Colon (tissue), 2 donors: ENCODE results near the gene AREL1.
A peak's percentile ranks its signal among the peaks of the same experiment; 100 is the strongest.

Experiments
- FAIRE-seq: peaks from 2 replicates; lab custom pipeline; 2012; peaks lifted over from hg19 to GRCh38; lab: Jason Lieb, UNC
- donor health status: control.
- donor health status: control.

Gene AREL1

DNA sequence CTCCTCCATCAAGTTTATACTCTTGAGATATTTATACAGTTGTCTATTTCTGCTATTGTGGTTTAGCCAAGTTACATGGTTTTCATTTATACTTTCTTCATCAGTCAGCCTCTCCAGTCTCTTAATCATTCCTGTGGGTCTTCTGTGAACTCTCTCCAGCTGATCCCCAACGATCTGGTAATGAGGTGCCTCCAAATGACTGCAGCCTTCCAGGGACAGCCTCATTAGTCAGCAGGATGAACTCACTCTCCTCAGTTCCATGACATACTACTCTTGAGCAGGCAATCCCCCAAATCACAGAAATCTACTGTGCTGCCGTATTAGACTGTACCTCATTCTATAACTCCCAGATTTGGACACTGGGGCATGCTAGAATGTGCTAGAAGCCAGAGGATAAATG lies 15.3 kb downstream of the AREL1 start:
- no peak for FAIRE-seq

DNA sequence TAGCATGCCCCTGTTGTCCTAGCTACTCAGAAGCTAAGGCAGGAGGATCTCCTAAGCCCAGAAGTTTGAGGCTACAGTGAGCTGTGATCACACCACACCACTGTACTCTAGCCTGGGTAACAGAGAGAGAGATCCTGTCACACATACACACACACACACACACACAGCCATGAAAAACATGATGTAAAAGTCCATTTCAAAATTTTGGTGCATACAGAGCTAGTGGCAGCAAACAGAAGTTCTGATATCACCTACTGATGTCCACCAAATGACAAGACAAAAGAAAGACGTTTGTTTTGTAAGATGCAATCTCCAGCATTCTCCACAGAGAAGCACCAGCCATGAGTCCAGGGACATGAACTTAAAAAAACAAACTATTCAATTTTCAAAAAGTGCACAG lies 15.9 kb downstream of the AREL1 start:
- no peak for FAIRE-seq

GRCh38 chr14:74695406-74695805 lies 17.5 kb downstream of the AREL1 start:
- no peak for FAIRE-seq

DNA sequence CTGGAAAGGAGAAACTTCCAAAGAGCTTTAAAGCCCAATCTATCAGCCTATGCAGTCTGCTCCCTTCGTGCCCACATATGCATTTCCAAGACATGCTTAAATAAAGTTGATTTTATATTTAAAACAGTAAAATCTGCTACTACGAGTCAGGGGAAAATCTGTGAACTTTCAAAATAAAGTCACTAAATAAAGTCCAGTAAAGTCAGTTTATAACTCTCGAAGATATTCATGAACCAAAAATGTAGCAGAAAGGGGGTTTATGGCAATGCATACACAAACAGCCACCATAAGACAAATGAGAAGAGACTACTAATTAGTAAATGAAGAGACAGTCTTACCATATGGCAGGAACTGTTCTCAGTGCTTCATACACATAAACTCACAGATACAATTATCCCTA lies 19.7 kb downstream of the AREL1 start:
- FAIRE-seq: no peak

DNA sequence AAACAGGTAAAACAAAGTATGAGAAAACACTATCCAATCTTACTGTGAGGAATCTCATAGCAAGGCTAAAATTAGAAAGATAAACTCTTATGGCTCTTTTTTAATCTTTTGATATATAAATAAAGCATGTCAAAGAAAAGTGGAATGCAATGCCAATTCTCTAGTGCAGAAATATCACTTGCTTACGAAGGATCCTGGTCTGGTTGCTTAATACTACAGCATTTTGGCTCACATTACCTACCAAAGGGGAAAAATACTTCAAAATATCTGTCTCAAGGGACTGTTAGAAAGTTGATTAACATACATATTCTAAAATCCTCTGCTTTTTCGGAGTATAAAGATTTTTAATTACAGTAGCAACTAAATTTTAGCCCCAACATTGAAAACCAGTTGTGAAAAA lies 21.4 kb downstream of the AREL1 start:
- FAIRE-seq: no peak

DNA sequence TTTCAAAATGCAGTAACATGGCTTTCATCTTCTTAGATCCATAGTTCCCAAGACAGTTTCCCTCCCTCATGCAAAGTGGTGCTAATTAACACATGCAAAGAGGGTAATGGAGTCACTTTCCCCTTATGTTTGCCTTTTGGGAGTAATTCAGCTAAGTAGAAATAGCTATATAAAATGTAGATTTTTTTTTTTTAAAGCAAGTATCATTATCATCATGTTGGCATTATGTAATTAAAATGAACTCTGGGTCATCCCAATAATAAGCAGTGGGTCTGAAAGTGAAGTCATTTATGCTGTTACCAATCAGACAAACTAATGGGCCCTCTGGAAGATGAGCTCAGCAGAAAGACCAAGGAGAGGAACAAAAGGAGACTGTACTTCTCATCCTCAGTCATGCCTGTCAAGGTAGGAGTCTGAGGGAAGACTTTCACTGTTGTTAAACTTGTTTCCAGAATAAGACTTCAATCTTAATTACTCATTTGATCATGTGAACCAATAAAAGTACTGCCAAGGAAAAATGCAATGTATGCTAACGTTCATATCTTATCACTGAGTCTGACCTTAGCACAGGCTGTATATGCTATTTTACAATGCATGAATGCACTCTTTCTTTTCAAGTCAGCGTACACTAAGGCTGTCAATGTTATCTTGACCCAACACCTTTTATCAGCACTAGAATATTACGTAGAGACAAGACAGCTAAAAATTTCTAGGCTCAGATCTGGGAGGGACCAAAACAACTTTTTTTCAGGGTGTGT lies 26.8 kb downstream of the AREL1 start:
- peak; percentile 45 for FAIRE-seq

- FAIRE-seq: no peak
Observed at GRCh38 chr14:74685056-74685455, 27.8 kb downstream of the AREL1 start.

DNA sequence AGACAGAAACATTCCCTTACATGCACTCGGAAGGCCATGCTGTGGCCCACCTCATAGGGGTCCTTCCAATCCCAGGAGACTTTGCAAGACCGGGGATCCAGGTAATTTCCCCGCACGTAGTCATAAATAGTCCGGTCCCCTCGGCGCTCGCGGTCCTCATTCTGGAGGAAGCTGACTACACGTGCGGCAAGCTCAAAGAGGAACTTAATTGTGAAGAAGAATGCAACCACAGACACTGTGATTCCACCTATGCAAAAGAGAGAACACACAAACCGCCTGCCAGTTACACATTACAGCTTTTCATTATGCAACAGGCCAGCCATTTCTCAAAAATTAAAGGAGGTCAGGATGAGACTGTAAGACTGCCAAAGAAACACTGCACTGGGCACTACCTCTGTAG lies 28.4 kb downstream of the AREL1 start:
- FAIRE-seq: no peak

GRCh38 chr14:74683406-74683805 lies 29.5 kb downstream of the AREL1 start:
- no peak for FAIRE-seq

DNA sequence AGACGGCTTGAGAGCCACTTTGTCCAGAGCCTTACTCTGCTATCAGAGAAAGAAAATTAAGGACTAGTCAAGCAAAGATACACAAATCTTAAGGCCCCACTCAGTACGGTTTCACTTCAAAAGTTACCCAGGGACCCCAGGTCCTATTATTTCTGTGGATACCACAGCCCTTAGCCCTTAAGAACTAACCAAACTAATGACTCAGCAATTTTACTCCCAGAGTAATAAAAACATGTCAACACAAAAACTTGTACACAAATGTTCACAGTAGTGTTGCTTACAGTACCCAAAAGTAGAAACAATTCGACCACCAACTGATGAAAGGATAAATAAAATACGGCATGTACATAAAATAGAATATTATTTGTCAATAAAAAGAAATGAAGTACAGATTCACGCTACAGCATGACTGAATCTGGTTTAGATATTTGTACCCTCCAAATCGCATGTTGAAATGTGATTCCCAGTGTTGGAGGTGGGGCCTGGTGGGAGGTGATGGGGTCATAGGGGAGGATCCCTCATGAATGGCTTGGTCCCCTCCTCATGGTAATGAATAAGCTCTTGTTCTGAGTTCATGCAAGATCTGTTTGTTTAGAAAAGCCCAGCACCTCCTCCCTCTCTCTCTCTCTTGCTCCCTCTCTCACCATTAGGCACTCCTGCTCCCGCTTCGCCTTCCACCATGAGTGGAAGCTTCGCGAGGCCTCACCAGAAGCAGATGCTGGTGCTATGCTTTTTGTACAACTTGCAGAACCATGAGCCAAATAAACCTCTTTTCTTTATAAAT lies 30.5 kb downstream of the AREL1 start:
- FAIRE-seq: no peak

- FAIRE-seq: no peak
Observed at GRCh38 chr14:74675219-74675618, 37.7 kb downstream of the AREL1 start.

GRCh38 chr14:74673768-74674167 lies 39.1 kb downstream of the AREL1 start:
- FAIRE-seq: no peak

GRCh38 chr14:74671789-74672188 lies 41.1 kb downstream of the AREL1 start:
- FAIRE-seq: no peak

DNA sequence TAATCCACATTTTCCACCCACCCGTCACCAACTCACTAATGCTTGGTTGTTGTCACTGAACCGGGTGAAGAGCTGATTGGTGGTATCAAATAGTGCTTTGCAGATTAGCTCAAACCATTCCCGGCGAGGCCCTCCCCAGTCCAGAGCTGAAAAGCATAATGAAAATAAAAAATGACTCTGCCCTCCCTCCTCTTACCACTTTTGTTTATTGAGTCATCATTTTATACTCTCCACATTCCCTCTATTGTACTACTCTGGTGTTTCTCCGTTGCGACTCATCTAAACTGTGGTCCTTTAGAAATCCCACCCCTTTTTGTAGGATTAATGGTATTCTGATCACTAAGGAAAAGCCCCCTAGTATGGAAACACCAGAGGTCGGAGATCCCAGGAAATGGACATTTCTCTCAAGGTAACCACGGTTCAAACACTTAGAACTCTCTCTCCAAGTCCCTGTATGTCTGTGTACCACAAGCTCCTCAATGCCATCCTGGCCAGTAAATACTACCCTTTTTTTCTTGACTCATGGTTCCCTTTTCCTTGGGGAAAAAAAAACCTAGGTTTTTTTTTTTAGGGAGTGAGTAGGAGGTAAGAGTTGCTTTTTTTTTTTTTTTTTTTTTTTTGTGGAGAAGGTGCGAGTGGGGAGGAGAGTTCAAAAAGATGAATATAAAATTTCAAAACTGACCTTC lies 42.0 kb downstream of the AREL1 start:
- no peak for FAIRE-seq

DNA sequence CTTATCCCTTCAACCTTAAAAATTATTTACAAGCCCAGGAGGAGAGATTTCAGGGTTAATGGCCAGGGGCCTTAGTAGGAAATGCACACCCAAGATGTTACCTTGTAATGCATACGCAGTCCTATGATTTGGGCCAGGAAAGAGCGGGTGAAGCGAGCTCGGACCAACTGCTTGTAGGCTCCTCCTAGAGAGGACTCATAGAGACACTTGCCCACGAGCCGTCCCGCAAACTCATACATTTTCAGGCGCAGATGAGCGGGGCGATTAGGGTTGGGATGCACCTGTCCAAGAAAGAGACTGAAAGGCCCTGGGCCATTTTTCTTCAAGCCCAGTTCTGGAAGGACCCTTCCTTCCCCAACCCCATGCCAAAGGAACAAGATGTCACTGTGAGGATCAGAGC lies 43.0 kb downstream of the AREL1 start:
- FAIRE-seq: no peak

- FAIRE-seq: no peak
Observed at GRCh38 chr14:74669256-74669655, 43.6 kb downstream of the AREL1 start.

DNA sequence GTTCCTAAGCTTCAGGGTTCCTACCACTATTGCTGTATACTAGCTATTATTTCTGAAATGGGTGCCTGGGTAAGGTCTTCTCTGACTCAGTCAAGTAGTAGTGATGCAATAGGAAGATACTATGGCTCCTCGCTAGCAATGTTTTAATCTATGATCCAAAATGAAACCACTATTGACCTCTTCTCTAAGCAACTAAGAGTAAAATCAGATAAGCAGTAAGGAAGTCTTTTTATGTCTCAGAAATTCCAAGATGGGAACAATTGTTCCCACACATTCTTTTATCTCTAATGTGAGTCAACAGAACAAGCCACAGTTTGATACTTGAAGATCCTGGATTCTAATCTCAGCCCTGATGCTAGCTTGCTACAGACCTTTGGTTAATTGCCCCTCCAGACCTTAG lies 45.1 kb downstream of the AREL1 start:
- no peak for FAIRE-seq

GRCh38 chr14:74664717-74665116 lies 48.2 kb downstream of the AREL1 start:
- FAIRE-seq: no peak

GRCh38 chr14:74663884-74664283 lies 49.0 kb downstream of the AREL1 start:
- no peak for FAIRE-seq

DNA sequence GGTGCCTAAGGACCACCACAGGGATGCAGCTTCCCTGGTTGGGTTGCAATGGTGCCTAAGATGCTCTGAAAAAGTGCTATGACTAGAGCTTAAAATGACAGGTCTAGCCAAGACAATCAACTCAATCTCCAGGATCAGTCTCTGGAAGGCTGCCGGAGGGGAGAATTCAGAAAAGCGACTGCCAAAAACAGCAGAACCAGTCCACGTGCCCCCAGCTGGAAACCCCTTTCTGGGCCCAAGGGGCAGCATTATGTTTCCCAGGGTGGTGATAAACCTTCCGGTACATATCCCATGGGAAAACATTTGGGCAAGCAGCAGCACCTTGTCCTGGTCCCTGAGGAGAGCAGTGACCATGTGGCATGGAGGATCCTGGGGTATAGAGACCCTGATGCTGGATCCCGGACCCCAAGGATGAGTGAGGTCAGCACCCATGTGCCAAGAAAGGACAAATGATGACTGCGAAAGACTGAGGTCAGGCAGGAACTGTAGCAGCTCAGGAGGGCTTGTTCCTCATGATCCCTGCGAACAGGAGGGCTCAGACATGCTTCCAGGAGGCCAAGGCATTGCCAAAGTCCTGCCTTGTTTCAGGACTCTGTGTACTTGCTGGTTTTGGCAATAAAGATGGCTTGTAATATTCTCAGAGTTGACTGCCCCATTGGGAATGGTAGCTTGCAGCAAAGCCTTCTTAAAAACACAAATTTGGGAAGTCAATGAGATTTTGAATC lies 51.0 kb downstream of the AREL1 start:
- FAIRE-seq: no peak

GRCh38 chr14:74660863-74661262 lies 52.0 kb downstream of the AREL1 start:
- no peak for FAIRE-seq

DNA sequence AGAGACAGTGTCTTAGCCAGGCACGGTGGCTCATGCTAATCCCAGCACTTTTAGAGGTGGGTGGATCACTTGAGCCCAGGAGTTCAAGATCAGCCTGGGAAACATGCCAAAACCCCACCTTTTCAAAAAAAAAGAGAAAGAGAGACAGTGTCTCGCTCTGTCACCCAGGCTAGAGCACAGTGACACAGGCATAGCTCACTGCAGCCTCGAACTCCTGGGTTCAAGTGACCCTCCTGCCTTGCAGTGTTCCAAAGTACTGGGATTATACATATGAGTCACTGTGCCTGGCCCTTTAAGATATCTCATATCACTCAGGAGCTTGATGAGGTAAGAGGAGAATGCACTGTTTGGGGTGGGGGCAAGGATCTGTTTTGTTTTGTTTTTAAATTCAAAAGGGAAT lies 52.7 kb downstream of the AREL1 start:
- FAIRE-seq: no peak
